SK-N-SH (cell line): ENCODE measurements around the gene SMAD7. TPM values are rescaled to one million over a fixed set of nuclear protein-coding genes. Genes with fewer than 3 reads are reported as not detected.

Experiments
- CTCF ChIA-PET: fragments of 300-600, 350-600 bp; formaldehyde crosslinking; extraction: SDS; loops from one replicate; lab custom pipeline; 2021; lab: Yijun Ruan, JAX
- POLR2A ChIA-PET: fragments of 350-600 bp; sonication (Branson Sonifier 250); formaldehyde crosslinking; extraction: SDS; loops from one replicate; lab custom pipeline; 2020; ENCODE audit warnings: antibody characterized with exemption, inconsistent platforms; lab: Yijun Ruan, JAX
- DNase-seq: peaks from one replicate; pipeline ENCODE4 v3.0.0; 2012
- H2AFZ ChIP-seq: fragments of 200-600 bp; sonication (generic); 2 replicates; pipeline ENCODE4 v1.8.1; 2016; ENCODE audit warnings: antibody characterized with exemption, mild to moderate bottlenecking, low read depth
- H3F3A ChIP-seq: fragments of 200-600 bp; sonication (generic); replicated peaks from 2 replicates; pipeline ENCODE3; 2016; ENCODE audit warnings: antibody characterized with exemption, mild to moderate bottlenecking; ENCODE audit not compliant: insufficient read depth
- H3K27ac ChIP-seq, 2 experiments: fragments of 200-500 bp in 1 of 2; fragments of 200-600 bp in 1 of 2; sonication (Bioruptor generic) in 1 of 2; sonication (generic), shearing (Covaris generic) in 1 of 2; 2 replicates each; pipeline versions ENCODE4 v1.5.1 to v1.6.1; 2014 to 2016; ENCODE audit warnings: low read depth in 2 of 2, inconsistent platforms in 1 of 2, low read length in 1 of 2, mild to moderate bottlenecking in 1 of 2, mixed read lengths in 1 of 2
- H3K27me3 ChIP-seq: fragments of 200-600 bp; sonication (generic), shearing (Covaris generic); 2 replicates; pipeline ENCODE4 v1.6.1; 2016; ENCODE audit warnings: mixed run types; ENCODE audit not compliant: insufficient read depth
- H3K36me3 ChIP-seq, 2 experiments: fragments of 200-500 bp in 1 of 2; fragments of 200-600 bp in 1 of 2; sonication (Bioruptor generic) in 1 of 2; sonication (generic) in 1 of 2; replicated peaks in 1 of 2; 2 replicates each; pipeline versions ENCODE3 to v1.5.1; 2014 to 2016; ENCODE audit warnings: low read length in 1 of 2, mild to moderate bottlenecking in 1 of 2; ENCODE audit not compliant: insufficient read depth in 2 of 2, control insufficient read depth in 1 of 2
- H3K4me1 ChIP-seq, 2 experiments: fragments of 200-500 bp in 1 of 2; fragments of 200-600 bp in 1 of 2; sonication (Bioruptor generic) in 1 of 2; sonication (generic), shearing (Covaris generic) in 1 of 2; 2 replicates each; pipeline versions ENCODE4 v1.5.1 to v1.6.1; 2014 to 2016; ENCODE audit warnings: low read depth in 1 of 2, low read length in 1 of 2, mixed run types in 1 of 2; ENCODE audit not compliant: insufficient read depth in 2 of 2, control insufficient read depth in 1 of 2
- H3K4me2 ChIP-seq: fragments of 200-600 bp; sonication (generic), shearing (Covaris generic); 2 replicates; pipeline ENCODE4 v1.6.1; 2017; ENCODE audit warnings: mixed run types
- H3K4me3 ChIP-seq, 2 experiments: fragments of 200-500 bp in 1 of 2; fragments of 200-600 bp in 1 of 2; sonication (Bioruptor generic) in 1 of 2; sonication (generic), shearing (Covaris generic) in 1 of 2; 2 replicates each; pipeline versions ENCODE4 v1.5.1 to v1.8.1; 2014 to 2016; ENCODE audit warnings: low read depth in 2 of 2, inconsistent platforms in 1 of 2, low read length in 1 of 2, mild to moderate bottlenecking in 1 of 2, mixed read lengths in 1 of 2, moderate library complexity in 1 of 2
- H3K79me2 ChIP-seq: fragments of 200-600 bp; sonication (generic); 2 replicates; pipeline ENCODE4 v1.8.1; 2017; ENCODE audit warnings: mild to moderate bottlenecking; ENCODE audit not compliant: insufficient read depth
- H3K9ac ChIP-seq: fragments of 200-600 bp; sonication (generic); 2 replicates; pipeline ENCODE4 v1.6.1; 2017; ENCODE audit warnings: mixed run types
- H3K9me2 ChIP-seq: fragments of 200-600 bp; sonication (generic); 2 replicates; pipeline ENCODE4 v1.6.1; 2017; ENCODE audit warnings: mixed run types
- H3K9me3 ChIP-seq: fragments of 200-600 bp; sonication (generic); 2 replicates; pipeline ENCODE4 v1.6.1; 2017; ENCODE audit warnings: mixed run types, mild to moderate bottlenecking, moderate library complexity
- H4K20me1 ChIP-seq: fragments of 200-600 bp; sonication (generic); 2 replicates; pipeline ENCODE4 v1.6.1; 2017; ENCODE audit warnings: mild to moderate bottlenecking, mixed run types; ENCODE audit not compliant: insufficient read depth
- CHD2 ChIP-seq: fragments of 150-350 bp; IDR thresholded peaks from 2 replicates; pipeline ENCODE4 v1.6.1; 2018; ENCODE audit warnings: low read length; ENCODE audit not compliant: partially characterized antibody
- ELF1 ChIP-seq: IDR thresholded peaks from 2 replicates; pipeline ENCODE4 v1.4.0; 2012
- EP300 ChIP-seq, 2 experiments: IDR thresholded peaks; 2 replicates each; pipeline versions ENCODE4 v1.4.0 to v1.6.1; 2012; ENCODE audit warnings: borderline replicate concordance in 1 of 2, low read depth in 1 of 2, low read length in 1 of 2
- FOSL2 ChIP-seq: IDR thresholded peaks from 2 replicates; pipeline ENCODE4 v1.4.0; 2012; ENCODE audit warnings: low read depth, mild to moderate bottlenecking, moderate library complexity, borderline replicate concordance
- GATA2 ChIP-seq: sonication (generic); formaldehyde crosslinking; IDR thresholded peaks from 2 replicates; pipeline ENCODE4 v1.5.0; 2020; ENCODE audit warnings: mild to moderate bottlenecking, missing genetic modification reagents
- IRF3 ChIP-seq: fragments of 150-350 bp; IDR thresholded peaks from 2 replicates; pipeline ENCODE4 v1.6.1; 2016; ENCODE audit warnings: mild to moderate bottlenecking, low read depth, low read length
- MAX ChIP-seq: IDR thresholded peaks from 2 replicates; pipeline ENCODE4 v1.4.0; 2012; ENCODE audit warnings: low read depth
- MXI1 ChIP-seq: IDR thresholded peaks from 2 replicates; pipeline ENCODE4 v1.6.1; 2012; ENCODE audit warnings: mild to moderate bottlenecking, low read depth, low read length, improper control_type of control experiment
- NFIC ChIP-seq: IDR thresholded peaks from 2 replicates; pipeline ENCODE4 v1.4.0; 2012; ENCODE audit warnings: borderline replicate concordance
- NRF1 ChIP-seq: IDR thresholded peaks from 2 replicates; pipeline ENCODE4 v1.6.1; 2012; ENCODE audit warnings: low read depth, mild to moderate bottlenecking, low read length
- PBX3 ChIP-seq: IDR thresholded peaks from 2 replicates; pipeline ENCODE4; 2012
- POLR2AphosphoS5 ChIP-seq: IDR thresholded peaks from 2 replicates; pipeline ENCODE4 v1.6.1; 2012; ENCODE audit warnings: low read depth, low read length
- RCOR1 ChIP-seq: fragments of 150-350 bp; IDR thresholded peaks from 2 replicates; pipeline ENCODE4 v1.6.1; 2017; ENCODE audit warnings: antibody characterized with exemption, low read length
- SIN3A ChIP-seq: IDR thresholded peaks from 2 replicates; pipeline ENCODE4 v1.6.1; 2012; ENCODE audit warnings: low read depth, mild to moderate bottlenecking, low read length, moderate library complexity, borderline replicate concordance
- TAF1 ChIP-seq: IDR thresholded peaks from 2 replicates; pipeline ENCODE4 v1.6.1; 2012; ENCODE audit warnings: low read depth, mild to moderate bottlenecking, low read length, moderate library complexity, borderline replicate concordance
- USF1 ChIP-seq: IDR thresholded peaks from 2 replicates; pipeline ENCODE4 v1.4.0; 2012; ENCODE audit warnings: low read depth, borderline replicate concordance
- WGBS: methylation state at CpG from one replicate; pipeline ENCODE4 v1.1.6; 2017; ENCODE audit warnings: low lambda C conversion rate; 5-methylcytosine and 5-hydroxymethylcytosine counted together
- polyA plus RNA-seq, 3 experiments: library from polyadenylated mRNA; depleted of rRNA; stranded (reverse); fragments of >200 nt; gene quantifications; 2 replicates each; pipeline ENCODE4 v1.2.3, GENCODE V29; 2012

Gene SMAD7
- polyA plus RNA-seq, 1 of the 3 experiments (the other 2 are of a cell fraction): 20.0 TPM

GRCh38 chr18:48888773-48889080, 62.0 kb downstream of the SMAD7 start:
- H3K9me3 ChIP-seq: no peaks in the 10 kb centered on the region
- POLR2A ChIA-PET: no interaction called here
- 96% methylated on average over 4 of the region's 5 CpGs for WGBS

More at GRCh38 chr18:48888773-48889080, 62.0 kb downstream of the SMAD7 start:
- H4K20me1 ChIP-seq: no peaks in the 10 kb centered on the region
- no peak overlapping the region for H3K4me3 ChIP-seq
- TF ChIP-seq MXI1 (no peak), RCOR1 (no peak), IRF3 (no peak), SIN3A (no peak), GATA2 (CRISPR knock-in tag) (no peak), ELF1 (no peak), MAX (no peak), PBX3 (no peak), EP300 (IDR thresholded peaks at IDR 0.05; ENCODE audit: borderline replicate concordance in 1 of 2, low read depth in 1 of 2, low read length in 1 of 2) (no peak), TAF1 (no peak), NRF1 (no peak), FOSL2 (no peak), POLR2AphosphoS5 (no peak), USF1 (no peak), NFIC (no peak), CHD2 (no peak)
- peaks cover 0 to 22% of the 10 kb centered on the region in 2 experiments; a peak in 1 of 4 replicates for H3K4me1 ChIP-seq
- CTCF ChIA-PET: no interaction called here
- H2AFZ ChIP-seq: no peak overlapping the region
- no peaks in the 10 kb centered on the region for H3K79me2 ChIP-seq
- no peak overlapping the region for H3K4me2 ChIP-seq
- DNase-seq: no peak
- H3K9ac ChIP-seq: no peak overlapping the region
- H3K36me3 ChIP-seq: no peaks in the 10 kb centered on the region
- H3K9me2 ChIP-seq: no peaks in the 10 kb centered on the region
- no peak overlapping the region for H3K27ac ChIP-seq
- H3F3A ChIP-seq: no peaks in the 10 kb centered on the region
- no peaks in the 10 kb centered on the region for H3K27me3 ChIP-seq
